ENCODE data around the gene SLIT3.

GRCh38 chr5:169347786-169348185, 46.8 kb upstream of the SLIT3 start:
- TF ChIP-seq POLR2A (IDR thresholded peaks at IDR 0.05) (no peak), CTCF (IDR thresholded peaks at IDR 0.05) (no peak)

Measured in breast epithelium (tissue), 3 donors.